Tibial nerve (tissue), 4 donors: ENCODE measurements around the gene AIDA. TPM values are rescaled to one million over a fixed set of nuclear protein-coding genes. Genes with fewer than 3 reads are reported as not detected.
A peak's percentile ranks its signal among the peaks of the same experiment; 100 is the strongest.

ENCODE experiments used
- DNase-seq, 2 donors: peaks; one replicate each; pipeline ENCODE4 v3.0.0-alpha.2; 2019; ENCODE audit warnings: low spot score in 2 of 2
- H3K27ac ChIP-seq, 4 donors: fragments of 200-600 bp; sonication (generic) in 3 of 4; one replicate each; pipeline ENCODE4 v1.5.1; 2017 to 2019; ENCODE audit warnings: mild to moderate bottlenecking in 1 of 4
- H3K27me3 ChIP-seq, 2 donors: fragments of 200-600 bp; sonication (generic) in 1 of 2; one replicate each; pipeline versions ENCODE4 v1.5.1 to v1.6.0; 2017 to 2019
- H3K36me3 ChIP-seq, 3 donors: fragments of 200-600 bp; sonication (generic); one replicate each; pipeline ENCODE4 v1.5.1; 2018 to 2019
- H3K4me1 ChIP-seq, 4 donors: fragments of 200-600 bp; sonication (generic) in 3 of 4; one replicate each; pipeline ENCODE4 v1.5.1; 2017 to 2019
- H3K4me3 ChIP-seq, 4 donors: fragments of 200-600 bp; sonication (generic) in 3 of 4; one replicate each; pipeline ENCODE4 v1.5.1; 2017 to 2019; ENCODE audit warnings: mild to moderate bottlenecking in 1 of 4, moderate library complexity in 1 of 4
- H3K9me3 ChIP-seq, 4 donors: fragments of 200-600 bp; sonication (generic) in 3 of 4; one replicate each; pipeline ENCODE4 v1.5.1; 2017 to 2019
- CTCF ChIP-seq, 5 experiments: fragments of 200-600 bp in 3 of 5; fragments of 450-650 bp in 2 of 5; sonication (generic) in 3 of 5; IDR thresholded peaks; one replicate each; pipeline ENCODE4 v1.5.1; 2016 to 2019; ENCODE audit warnings: antibody characterized with exemption in 5 of 5, mild to moderate bottlenecking in 3 of 5, moderate library complexity in 2 of 5
- EP300 ChIP-seq, 2 donors: sonication (generic); formaldehyde crosslinking; IDR thresholded peaks; one replicate each; pipeline ENCODE4 v1.6.1; 2017; ENCODE audit warnings: antibody characterized with exemption in 2 of 2, mild to moderate bottlenecking in 1 of 2
- POLR2A ChIP-seq, 2 donors: fragments of 450-650 bp; IDR thresholded peaks; one replicate each; pipeline ENCODE4 v1.6.1; 2017; ENCODE audit warnings: antibody characterized with exemption in 2 of 2, mild to moderate bottlenecking in 2 of 2, moderate library complexity in 2 of 2
- WGBS, 2 donors: methylation state at CpG; one replicate each; pipeline ENCODE4 v1.1.5; 2018; 5-methylcytosine and 5-hydroxymethylcytosine counted together
- total RNA-seq, 4 donors: library from RNA; depleted of rRNA; stranded (reverse); fragments of >200 nt; gene quantifications; one replicate each; pipeline ENCODE4 v1.1.0, GENCODE V29; 2016

Gene AIDA
- total RNA-seq, 4 donors from 2014 or later, result 67.8 to 90.2 (median 70.1) TPM

- peaks cover 0 to 63% (median 27%) of the 10 kb centered on the region in 4 donors for H3K4me1 ChIP-seq
- TF ChIP-seq CTCF (IDR thresholded peaks at IDR 0.05) (peak in 1 of 5 experiments; percentile 7), POLR2A (IDR thresholded peaks at IDR 0.05) (peak; percentile 31 to 49), EP300 (IDR thresholded peaks at IDR 0.05) (peak; percentile 61 to 93)
- H3K27me3 ChIP-seq, result no peaks in the 10 kb centered on the region
- DNase-seq, result peak; percentile 90 to 91
- no peaks in the 10 kb centered on the region for H3K9me3 ChIP-seq
- 0 to 1% methylated on average over 32 to 39 of the region's 39 CpGs for WGBS, 2 donors
- H3K36me3 ChIP-seq, result peaks cover 0 to 31% (median 7%) of the 10 kb centered on the region in 3 donors
- H3K27ac ChIP-seq, result peak overlapping the region; percentile 95 to 98 (median 96)
- H3K4me3 ChIP-seq, result peak overlapping the region; percentile 57 to 90 (median 87)
Measured at GRCh38 chr1:222713091-222713961, 1.0 kb upstream of the AIDA start.

- Histone ChIP-seq H3K4me3 (peak overlapping the region; percentile 57 to 90 (median 87)), H3K4me1 (peaks cover 0 to 64% (median 27%) of the 10 kb centered on the region in 4 donors), H3K36me3 (peaks cover 0 to 21% (median 2%) of the 10 kb centered on the region in 3 donors), H3K9me3 (no peaks in the 10 kb centered on the region), H3K27ac (peak overlapping the region; percentile 95 to 98 (median 96)), H3K27me3 (no peaks in the 10 kb centered on the region)
- TF ChIP-seq POLR2A (IDR thresholded peaks at IDR 0.05) (no peak), EP300 (IDR thresholded peaks at IDR 0.05) (peak in 1 of 2 donors; percentile 30)
- 0 to 1% methylated on average over 29 to 41 of the region's 42 CpGs for WGBS, 2 donors
- DNase-seq, result peak; percentile 30 to 51
Measured at GRCh38 chr1:222711319-222712252, 705 bp downstream of the AIDA start.

GRCh38 chr1:222709700-222710153 lies 2.6 kb downstream of the AIDA start:
- Histone ChIP-seq H3K27ac (peak overlapping the region in 2 of 4 donors; percentile 23 to 96), H3K4me1 (peaks cover 0 to 54% (median 27%) of the 10 kb centered on the region in 4 donors), H3K36me3 (peaks cover 0 to 5% (median 0%) of the 10 kb centered on the region in 3 donors), H3K4me3 (no peak overlapping the region), H3K9me3 (no peaks in the 10 kb centered on the region), H3K27me3 (no peaks in the 10 kb centered on the region)
- no peak for DNase-seq
- 49 to 50% methylated on average over 5 of the region's 5 CpGs for WGBS, 2 donors
- TF ChIP-seq POLR2A (IDR thresholded peaks at IDR 0.05) (no peak), CTCF (IDR thresholded peaks at IDR 0.05) (no peak), EP300 (IDR thresholded peaks at IDR 0.05) (no peak)

GRCh38 chr1:222706815-222707214 lies 5.5 kb downstream of the AIDA start:
- TF ChIP-seq POLR2A (IDR thresholded peaks at IDR 0.05), result no peak
- peak in 1 of 5 experiments; percentile 15 for TF ChIP-seq CTCF (IDR thresholded peaks at IDR 0.05)
- no peak for TF ChIP-seq EP300 (IDR thresholded peaks at IDR 0.05)
- no peak for DNase-seq
- Histone ChIP-seq H3K4me1 (peaks cover 0 to 44% (median 21%) of the 10 kb centered on the region in 4 donors), H3K27ac (no peak overlapping the region), H3K4me3 (no peak overlapping the region), H3K27me3 (no peaks in the 10 kb centered on the region), H3K9me3 (peaks cover 0 to 6% (median 0%) of the 10 kb centered on the region in 4 donors), H3K36me3 (peaks cover 0 to 15% (median 0%) of the 10 kb centered on the region in 3 donors)
- WGBS, 2 donors, result 76 to 80% methylated on average over 4 of the region's 4 CpGs

GRCh38 chr1:222704260-222704659 lies 8.0 kb downstream of the AIDA start:
- Histone ChIP-seq H3K4me3 (no peak overlapping the region), H3K27me3 (no peaks in the 10 kb centered on the region), H3K36me3 (peaks cover 0 to 40% (median 0%) of the 10 kb centered on the region in 3 donors), H3K27ac (no peak overlapping the region), H3K9me3 (peaks cover 0 to 6% (median 0%) of the 10 kb centered on the region in 4 donors), H3K4me1 (peaks cover 0 to 24% (median 3%) of the 10 kb centered on the region in 4 donors)
- no peak for DNase-seq
- no peak for TF ChIP-seq EP300 (IDR thresholded peaks at IDR 0.05)
- no peak for TF ChIP-seq CTCF (IDR thresholded peaks at IDR 0.05)
- no peak for TF ChIP-seq POLR2A (IDR thresholded peaks at IDR 0.05)
- WGBS, 2 donors, result 94 to 96% methylated on average over 1 of the region's 1 CpG
